Activated T-helper 1 cell treated with anti-CD3 and anti-CD28 coated beads, Interleukin-12 subunit alpha, Interleukin-12 subunit beta, Interleukin-2, Interleukin-4 antibody, amounts not matched to agents 30 ng/mL and 10 ng/mL and 1 ng/mL, durations not matched to agents 14 hours and 24 hours and 36 hours (primary cell): Measurements from ENCODE around the gene CLOCK. TPM values are rescaled to one million over a fixed set of nuclear protein-coding genes. Genes with fewer than 3 reads are reported as not detected.
A peak's percentile ranks its signal among the peaks of the same experiment; 100 is the strongest.

Source experiments
- DNase-seq: peaks from one replicate; pipeline ENCODE4 v3.0.0; 2021; ENCODE audit warnings: low spot score
- H3K27ac Mint-ChIP-seq: one replicate; pipeline ENCODE4 v1.8.0; 2021; ENCODE audit warnings: mild to moderate bottlenecking, mixed read lengths
- H3K27me3 Mint-ChIP-seq: one replicate; pipeline ENCODE4 v1.8.0; 2022; ENCODE audit warnings: mild to moderate bottlenecking, moderate library complexity, mixed read lengths; ENCODE audit not compliant: insufficient read depth
- H3K36me3 Mint-ChIP-seq: one replicate; pipeline ENCODE4 v1.8.0; 2021; ENCODE audit warnings: low read depth, mixed read lengths
- H3K4me1 Mint-ChIP-seq: one replicate; pipeline ENCODE4 v1.8.0; 2021; ENCODE audit warnings: low read depth, mixed read lengths
- H3K4me3 Mint-ChIP-seq: one replicate; pipeline ENCODE4 v1.8.0; 2021; ENCODE audit warnings: mild to moderate bottlenecking, moderate library complexity, mixed read lengths
- H3K9me3 Mint-ChIP-seq: one replicate; pipeline ENCODE4 v1.8.0; 2021; ENCODE audit warnings: mixed read lengths
- intact Hi-C: fragments of 100-400 bp; cut with micrococcal nuclease; formaldehyde crosslinking; loops from one replicate; pipeline ENCODE4 v1.15.1; 2024
- total RNA-seq: library from RNA; stranded (reverse); gene quantifications from 2 replicates; pipeline ENCODE4 v1.2.3, GENCODE V29; 2022

Gene CLOCK
- total RNA-seq, 1 donor from 2014 or later = 12.7 TPM

GRCh38 chr4:55431710-55432336 is 114.9 kb downstream of the CLOCK start:
- Mint-ChIP-seq H3K27me3 (no peaks in the 10 kb centered on the region), H3K36me3 (peaks cover 33% of the 10 kb centered on the region), H3K4me1 (peaks cover 14% of the 10 kb centered on the region), H3K27ac (no peak overlapping the region), H3K9me3 (no peaks in the 10 kb centered on the region), H3K4me3 (no peak overlapping the region)
- DNase-seq = no peak
- intact Hi-C loops = loop anchor here (10.0 kb wide), 1 partner anchor 303 kb away; no protein-coding TSS in a partner anchor

GRCh38 chr4:55424791-55425190 is 121.9 kb downstream of the CLOCK start:
- Mint-ChIP-seq H3K36me3 (peaks cover 43% of the 10 kb centered on the region), H3K27ac (no peak overlapping the region), H3K4me3 (no peak overlapping the region), H3K4me1 (no peaks in the 10 kb centered on the region), H3K27me3 (no peaks in the 10 kb centered on the region), H3K9me3 (no peaks in the 10 kb centered on the region)
- no peak for DNase-seq
- intact Hi-C loops = loop anchor here (10.0 kb wide), 1 partner anchor 1580 kb away; no protein-coding TSS in a partner anchor

GRCh38 chr4:55416176-55416575 is 130.5 kb downstream of the CLOCK start:
- DNase-seq = no peak
- no peak overlapping the region for H3K4me3 Mint-ChIP-seq
- H3K9me3 Mint-ChIP-seq = no peaks in the 10 kb centered on the region
- no peak overlapping the region for H3K27ac Mint-ChIP-seq
- intact Hi-C loops = no loop called here
- peaks cover 39% of the 10 kb centered on the region for H3K36me3 Mint-ChIP-seq
- no peaks in the 10 kb centered on the region for H3K27me3 Mint-ChIP-seq
- H3K4me1 Mint-ChIP-seq = peaks cover 4% of the 10 kb centered on the region

- intact Hi-C loops = no loop called here
- Mint-ChIP-seq H3K27ac (no peak overlapping the region), H3K4me1 (peaks cover 27% of the 10 kb centered on the region), H3K36me3 (peaks cover 29% of the 10 kb centered on the region), H3K27me3 (no peaks in the 10 kb centered on the region), H3K9me3 (no peaks in the 10 kb centered on the region), H3K4me3 (no peak overlapping the region)
- no peak for DNase-seq
Observed at GRCh38 chr4:55411621-55412020, 135.1 kb downstream of the CLOCK start.

- intact Hi-C loops = no loop called here
- Mint-ChIP-seq H3K27me3 (no peaks in the 10 kb centered on the region), H3K27ac (no peak overlapping the region), H3K4me3 (no peak overlapping the region), H3K4me1 (peaks cover 38% of the 10 kb centered on the region), H3K9me3 (no peaks in the 10 kb centered on the region), H3K36me3 (peaks cover 33% of the 10 kb centered on the region)
- no peak for DNase-seq
Observed at GRCh38 chr4:55410431-55410830, 136.3 kb downstream of the CLOCK start.

- no peak for DNase-seq
- peaks cover 35% of the 10 kb centered on the region for H3K36me3 Mint-ChIP-seq
- peak overlapping the region; percentile 61 for H3K27ac Mint-ChIP-seq
- intact Hi-C loops = no loop called here
- no peaks in the 10 kb centered on the region for H3K27me3 Mint-ChIP-seq
- H3K4me3 Mint-ChIP-seq = no peak overlapping the region
- H3K9me3 Mint-ChIP-seq = no peaks in the 10 kb centered on the region
- peaks cover 39% of the 10 kb centered on the region for H3K4me1 Mint-ChIP-seq
Observed at GRCh38 chr4:55409468-55410171, 137.1 kb downstream of the CLOCK start.

- H3K36me3 Mint-ChIP-seq = peaks cover 40% of the 10 kb centered on the region
- H3K9me3 Mint-ChIP-seq = no peaks in the 10 kb centered on the region
- intact Hi-C loops = loop anchor here (1.0 kb wide), 1 partner anchor 8 kb away; no protein-coding TSS in a partner anchor
- no peak overlapping the region for H3K27ac Mint-ChIP-seq
- H3K4me1 Mint-ChIP-seq = peaks cover 51% of the 10 kb centered on the region
- DNase-seq = no peak
- H3K27me3 Mint-ChIP-seq = no peaks in the 10 kb centered on the region
- no peak overlapping the region for H3K4me3 Mint-ChIP-seq
Observed at GRCh38 chr4:55407764-55408163, 138.9 kb downstream of the CLOCK start.

- Mint-ChIP-seq H3K9me3 (no peaks in the 10 kb centered on the region), H3K36me3 (peaks cover 38% of the 10 kb centered on the region), H3K4me3 (no peak overlapping the region), H3K27me3 (no peaks in the 10 kb centered on the region), H3K27ac (peak overlapping the region; percentile 68), H3K4me1 (peaks cover 51% of the 10 kb centered on the region)
- DNase-seq = no peak
- intact Hi-C loops = loop anchor here (1.0 kb wide), 1 partner anchor 8 kb away; no protein-coding TSS in a partner anchor
Observed at GRCh38 chr4:55407119-55407518, 139.6 kb downstream of the CLOCK start.

GRCh38 chr4:55406545-55406944 is 140.2 kb downstream of the CLOCK start:
- H3K4me1 Mint-ChIP-seq = peaks cover 47% of the 10 kb centered on the region
- peaks cover 33% of the 10 kb centered on the region for H3K36me3 Mint-ChIP-seq
- H3K27ac Mint-ChIP-seq = no peak overlapping the region
- DNase-seq = no peak
- no peak overlapping the region for H3K4me3 Mint-ChIP-seq
- intact Hi-C loops = no loop called here
- no peaks in the 10 kb centered on the region for H3K27me3 Mint-ChIP-seq
- no peaks in the 10 kb centered on the region for H3K9me3 Mint-ChIP-seq

- Mint-ChIP-seq H3K4me1 (peaks cover 52% of the 10 kb centered on the region), H3K27ac (no peak overlapping the region), H3K4me3 (no peak overlapping the region), H3K36me3 (peaks cover 40% of the 10 kb centered on the region), H3K9me3 (no peaks in the 10 kb centered on the region), H3K27me3 (no peaks in the 10 kb centered on the region)
- intact Hi-C loops = no loop called here
- DNase-seq = no peak
Observed at GRCh38 chr4:55405073-55405472, 141.6 kb downstream of the CLOCK start.

- Mint-ChIP-seq H3K4me3 (peak overlapping the region; percentile 97), H3K4me1 (peaks cover 54% of the 10 kb centered on the region), H3K27me3 (no peaks in the 10 kb centered on the region), H3K27ac (no peak overlapping the region), H3K9me3 (no peaks in the 10 kb centered on the region), H3K36me3 (peaks cover 37% of the 10 kb centered on the region)
- no peak for DNase-seq
- intact Hi-C loops = loop anchor here (1.0 to 10.0 kb wide), 7 partner anchors 8 to 1578 kb away; partner anchors contain the start of genes CEP135, EXOC1, NOA1 and POLR2B
Observed at GRCh38 chr4:55399581-55399980, 147.1 kb downstream of the CLOCK start.

GRCh38 chr4:55398966-55399365 is 147.7 kb downstream of the CLOCK start:
- peaks cover 58% of the 10 kb centered on the region for H3K4me1 Mint-ChIP-seq
- peak overlapping the region; percentile 75 for H3K27ac Mint-ChIP-seq
- DNase-seq = no peak
- peak overlapping the region; percentile 97 for H3K4me3 Mint-ChIP-seq
- H3K36me3 Mint-ChIP-seq = peaks cover 36% of the 10 kb centered on the region
- H3K27me3 Mint-ChIP-seq = no peaks in the 10 kb centered on the region
- intact Hi-C loops = loop anchor here (1.0 to 10.0 kb wide), 7 partner anchors 8 to 1578 kb away; partner anchors contain the start of genes CEP135, EXOC1, NOA1 and POLR2B
- H3K9me3 Mint-ChIP-seq = no peaks in the 10 kb centered on the region

- Mint-ChIP-seq H3K27ac (no peak overlapping the region), H3K4me3 (peak overlapping the region; percentile 97), H3K27me3 (no peaks in the 10 kb centered on the region), H3K9me3 (no peaks in the 10 kb centered on the region), H3K36me3 (peaks cover 32% of the 10 kb centered on the region), H3K4me1 (peaks cover 53% of the 10 kb centered on the region)
- intact Hi-C loops = loop anchor here (2.0 to 10.0 kb wide), 6 partner anchors 39 to 1579 kb away; partner anchors contain the start of genes CEP135, EXOC1, NOA1 and POLR2B
- no peak for DNase-seq
Observed at GRCh38 chr4:55398461-55398860, 148.2 kb downstream of the CLOCK start.
